DND-41 (cell line): ENCODE results near the gene SCGB3A1.
A peak's percentile ranks its signal among the peaks of the same experiment; 100 is the strongest.

ENCODE experiments used
- ATAC-seq: fragments of 200-7000 bp; cut with Tn5 transposase; 3 replicates; pipeline ENCODE4 v1.9.1; 2021; ENCODE audit warnings: low read depth; ENCODE audit not compliant: insufficient read depth
- DNase-seq: peaks from one replicate; pipeline ENCODE4 v3.0.0-alpha.2; 2020
- H2AFZ ChIP-seq: 2 replicates; pipeline ENCODE4 v1.6.0; 2012; ENCODE audit warnings: low read depth, low read length
- H3K27ac ChIP-seq: 2 replicates; pipeline ENCODE4 v1.5.1; 2012; ENCODE audit warnings: low read length, inconsistent platforms
- H3K27me3 ChIP-seq: fragments of 200-600 bp; sonication (generic); 2 replicates; pipeline ENCODE4 v1.6.0; 2012; ENCODE audit warnings: low read length, mild to moderate bottlenecking, inconsistent platforms; ENCODE audit not compliant: insufficient read depth, poor library complexity
- H3K36me3 ChIP-seq: 2 replicates; pipeline ENCODE4 v1.5.1; 2012; ENCODE audit warnings: low read length, inconsistent platforms; ENCODE audit not compliant: insufficient read depth
- H3K4me1 ChIP-seq: 2 replicates; pipeline ENCODE4 v1.5.1; 2012; ENCODE audit warnings: mild to moderate bottlenecking, low read length; ENCODE audit not compliant: insufficient read depth
- H3K4me2 ChIP-seq: 2 replicates; pipeline ENCODE4 v1.6.0; 2012; ENCODE audit warnings: mild to moderate bottlenecking, moderate library complexity, low read length, inconsistent platforms; ENCODE audit not compliant: insufficient read depth
- H3K4me3 ChIP-seq, 2 experiments: fragments of 200-600 bp in 1 of 2; shearing (Covaris generic) in 1 of 2; 2 replicates each; pipeline ENCODE4 v1.5.1; 2012 to 2016; ENCODE audit warnings: inconsistent platforms in 2 of 2, low read length in 2 of 2, mild to moderate bottlenecking in 2 of 2, low read depth in 1 of 2, moderate library complexity in 1 of 2
- H3K79me2 ChIP-seq: 2 replicates; pipeline ENCODE4 v1.6.0; 2012; ENCODE audit warnings: low read length, inconsistent platforms; ENCODE audit not compliant: insufficient read depth
- H3K9ac ChIP-seq: 2 replicates; pipeline ENCODE4 v1.6.0; 2012; ENCODE audit warnings: low read depth, mild to moderate bottlenecking, inconsistent platforms, low read length, moderate library complexity
- H3K9me3 ChIP-seq: 2 replicates; pipeline ENCODE4 v1.5.1; 2012; ENCODE audit warnings: low read length, moderate library complexity, mild to moderate bottlenecking, inconsistent platforms; ENCODE audit not compliant: insufficient read depth, severe bottlenecking
- H4K20me1 ChIP-seq: 2 replicates; pipeline ENCODE4 v1.6.0; 2012; ENCODE audit warnings: low read length; ENCODE audit not compliant: insufficient read depth
- CTCF ChIP-seq: IDR thresholded peaks from 2 replicates; pipeline ENCODE4 v1.5.1; 2012; ENCODE audit warnings: borderline replicate concordance, low read length, moderate library complexity, mild to moderate bottlenecking; ENCODE audit not compliant: poor library complexity, severe bottlenecking; ENCODE audit errors: extremely low read depth
- EZH2 ChIP-seq: IDR thresholded peaks from 3 replicates; pipeline ENCODE4 v1.6.1; 2012; ENCODE audit warnings: borderline replicate concordance, low read depth, mild to moderate bottlenecking, moderate library complexity, low read length, inconsistent platforms; ENCODE audit not compliant: severe bottlenecking

The SCGB3A1 gene

DNA sequence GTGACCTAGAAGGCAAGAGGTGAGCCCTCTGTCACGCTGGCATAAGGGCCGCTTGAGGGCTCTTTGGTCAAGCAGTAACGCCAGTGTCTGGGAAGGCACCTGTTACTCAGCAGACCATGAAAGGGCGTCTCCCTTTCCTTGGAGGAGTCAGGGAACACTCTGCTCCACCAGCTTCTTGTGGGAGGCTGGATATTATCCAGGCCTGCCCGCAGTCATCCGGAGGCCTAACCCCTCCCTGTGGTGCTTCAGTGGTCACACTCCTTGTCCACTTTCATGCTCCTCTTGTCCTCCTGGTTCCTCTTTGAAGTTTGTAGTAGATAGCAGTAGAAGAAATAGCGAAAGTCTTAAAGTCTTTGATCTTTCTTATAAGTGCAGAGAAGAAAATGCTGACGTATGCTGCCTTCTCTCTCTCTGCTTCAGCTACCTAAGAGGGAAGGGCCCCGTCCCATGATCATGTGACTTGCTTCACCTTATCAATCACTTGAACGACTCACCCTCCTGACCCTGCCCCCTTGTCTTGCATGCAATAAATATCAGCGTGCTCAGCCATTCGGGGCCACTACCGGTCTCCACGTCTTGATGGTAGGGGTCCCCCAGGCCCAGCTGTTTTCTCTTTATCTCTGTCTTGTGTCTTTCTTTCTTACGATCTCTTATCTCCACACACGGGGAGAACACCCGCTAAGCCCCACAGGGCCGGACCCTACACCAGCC lies 16.7 kb upstream of the SCGB3A1 start:
- H2AFZ ChIP-seq: no peak overlapping the region
- no peak overlapping the region for H3K9ac ChIP-seq
- DNase-seq: no peak
- no peak overlapping the region for H3K27ac ChIP-seq
- H4K20me1 ChIP-seq: no peaks in the 10 kb centered on the region
- no peak for ATAC-seq
- H3K36me3 ChIP-seq: no peaks in the 10 kb centered on the region
- TF ChIP-seq EZH2 (no peak), CTCF (no peak)
- no peaks in the 10 kb centered on the region for H3K79me2 ChIP-seq
- H3K27me3 ChIP-seq: no peaks in the 10 kb centered on the region
- no peak overlapping the region for H3K4me2 ChIP-seq
- H3K4me1 ChIP-seq: no peaks in the 10 kb centered on the region
- no peaks in the 10 kb centered on the region for H3K9me3 ChIP-seq
- H3K4me3 ChIP-seq: no peak overlapping the region

- Histone ChIP-seq H2AFZ (no peak overlapping the region), H3K9me3 (no peaks in the 10 kb centered on the region), H3K36me3 (no peaks in the 10 kb centered on the region), H3K27me3 (no peaks in the 10 kb centered on the region), H3K4me1 (no peaks in the 10 kb centered on the region), H3K79me2 (no peaks in the 10 kb centered on the region), H3K9ac (no peak overlapping the region), H3K27ac (no peak overlapping the region), H3K4me2 (no peak overlapping the region), H3K4me3 (no peak overlapping the region), H4K20me1 (no peaks in the 10 kb centered on the region)
- no peak for DNase-seq
- TF ChIP-seq EZH2 (no peak), CTCF (no peak)
- peak; percentile 20; the same call in 2 of the 3 replicates for ATAC-seq
These were observed 15.0 kb upstream of the SCGB3A1 start for GRCh38 chr5:180606215-180606785.

GRCh38 chr5:180605554-180606214 lies 14.4 kb upstream of the SCGB3A1 start:
- H3K4me3 ChIP-seq: no peak overlapping the region
- ATAC-seq (peak; percentile 73), DNase-seq (peak; percentile 73)
- H4K20me1 ChIP-seq: no peaks in the 10 kb centered on the region
- H3K4me1 ChIP-seq: no peaks in the 10 kb centered on the region
- H3K36me3 ChIP-seq: no peaks in the 10 kb centered on the region
- H2AFZ ChIP-seq: no peak overlapping the region
- no peak overlapping the region for H3K9ac ChIP-seq
- no peak overlapping the region for H3K27ac ChIP-seq
- H3K79me2 ChIP-seq: no peaks in the 10 kb centered on the region
- H3K27me3 ChIP-seq: no peaks in the 10 kb centered on the region
- peak; percentile 92 for TF ChIP-seq CTCF
- no peak for TF ChIP-seq EZH2
- no peak overlapping the region for H3K4me2 ChIP-seq
- H3K9me3 ChIP-seq: no peaks in the 10 kb centered on the region
